ENCODE results near the gene NFATC1.

The NFATC1 gene

GRCh38 chr18:79405781-79406575 lies 10.2 kb downstream of the NFATC1 start:
- no peak for FAIRE-seq

- FAIRE-seq = no peak
Observed at GRCh38 chr18:79406708-79407107, 11.0 kb downstream of the NFATC1 start.

- no peak for FAIRE-seq
Observed at GRCh38 chr18:79409313-79409712, 13.6 kb downstream of the NFATC1 start.

GRCh38 chr18:79410171-79410641 lies 14.5 kb downstream of the NFATC1 start:
- no peak for FAIRE-seq

GRCh38 chr18:79410731-79411613 lies 15.2 kb downstream of the NFATC1 start:
- FAIRE-seq = no peak

GRCh38 chr18:79411614-79412526 lies 16.1 kb downstream of the NFATC1 start:
- no peak for FAIRE-seq

GRCh38 chr18:79413025-79413424 lies 17.3 kb downstream of the NFATC1 start:
- FAIRE-seq = no peak

- no peak for FAIRE-seq
Observed at GRCh38 chr18:79413426-79413825, 17.7 kb downstream of the NFATC1 start.

- no peak for FAIRE-seq
Observed at GRCh38 chr18:79413901-79414300, 18.2 kb downstream of the NFATC1 start.

GRCh38 chr18:79416022-79416676 lies 20.4 kb downstream of the NFATC1 start:
- FAIRE-seq = no peak

GRCh38 chr18:79416677-79417052 lies 20.9 kb downstream of the NFATC1 start:
- no peak for FAIRE-seq

GRCh38 chr18:79418236-79418635 lies 22.5 kb downstream of the NFATC1 start:
- FAIRE-seq = no peak

GRCh38 chr18:79418642-79419041 lies 22.9 kb downstream of the NFATC1 start:
- FAIRE-seq = no peak

- no peak for FAIRE-seq
Observed at GRCh38 chr18:79420033-79420745, 24.5 kb downstream of the NFATC1 start.

- no peak for FAIRE-seq
Observed at GRCh38 chr18:79421275-79421857, 25.6 kb downstream of the NFATC1 start.

- no peak for FAIRE-seq
Observed at GRCh38 chr18:79422022-79422782, 26.5 kb downstream of the NFATC1 start.

- no peak for FAIRE-seq
Observed at GRCh38 chr18:79422783-79423165, 27.0 kb downstream of the NFATC1 start.

GRCh38 chr18:79423211-79424007 lies 27.7 kb downstream of the NFATC1 start:
- FAIRE-seq = no peak

GRCh38 chr18:79424008-79424565 lies 28.4 kb downstream of the NFATC1 start:
- no peak for FAIRE-seq
